GM21447 (cell line): ENCODE measurements around the gene DDX56.
"Not testable (repeated sequence)": the region's sequence is repeated elsewhere in the genome, so short reads cannot be mapped to it uniquely, and the experiment has no call there.

Source experiments
- ATAC-seq: cut with Tn5 transposase; IDR thresholded peaks from one replicate; pipeline ENCODE4 v1.9.1; 2021; ENCODE audit not compliant: unreplicated experiment

DDX56 gene

DNA sequence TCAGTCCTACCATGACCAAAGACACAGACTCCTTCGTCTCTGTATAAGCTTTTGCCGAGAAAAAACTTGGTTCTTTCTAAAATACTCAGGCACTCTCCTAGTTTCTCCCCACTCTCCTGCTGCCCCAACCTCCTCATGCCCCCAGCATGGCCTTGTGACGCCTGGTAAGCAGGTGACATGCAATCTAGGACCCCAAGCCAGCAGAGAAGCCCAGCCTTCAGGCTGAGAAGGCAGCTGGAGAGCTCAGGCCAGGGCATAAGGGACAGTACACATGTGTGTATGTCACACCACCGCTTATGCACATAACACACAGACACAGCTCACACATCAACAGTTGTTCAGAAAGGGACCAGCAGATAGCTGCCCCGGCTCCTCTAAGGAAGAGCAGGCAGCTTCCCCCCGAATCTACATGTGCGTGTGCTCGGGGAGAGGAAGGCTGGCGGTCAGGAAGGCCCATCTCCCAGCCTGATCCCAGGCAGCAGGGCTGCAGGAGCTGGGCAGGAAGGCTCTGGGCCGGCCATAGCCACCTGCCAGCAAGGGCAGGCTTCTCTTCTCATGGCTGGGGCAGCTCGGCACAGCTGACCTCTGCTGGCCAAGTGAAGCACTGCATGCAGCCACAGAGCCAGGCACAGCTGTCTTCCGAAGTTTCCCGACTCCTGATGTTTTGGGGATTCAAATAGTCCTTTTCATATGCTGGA lies 8.5 kb downstream of the DDX56 start:
- ATAC-seq, result peak; percentile 78

DNA sequence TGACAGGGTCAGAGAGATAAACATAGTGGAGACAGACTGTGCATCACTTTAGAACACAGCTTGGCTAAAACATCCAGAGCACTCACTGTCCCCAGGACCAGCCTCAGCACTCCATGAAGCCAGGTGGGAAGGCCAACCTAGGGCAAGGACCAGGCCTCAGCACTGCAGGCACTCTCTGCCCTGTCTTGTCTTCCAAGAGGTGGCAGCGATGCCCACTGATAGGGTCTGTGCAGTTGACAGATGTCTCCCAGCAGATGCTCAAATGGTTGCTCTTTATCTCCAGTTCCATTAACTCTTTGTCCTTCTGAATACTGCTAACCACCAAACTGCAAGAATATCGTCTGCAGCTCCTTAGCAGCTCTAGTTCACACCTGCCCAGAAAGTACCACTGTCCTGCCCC lies 9.1 kb downstream of the DDX56 start:
- no peak for ATAC-seq

DNA sequence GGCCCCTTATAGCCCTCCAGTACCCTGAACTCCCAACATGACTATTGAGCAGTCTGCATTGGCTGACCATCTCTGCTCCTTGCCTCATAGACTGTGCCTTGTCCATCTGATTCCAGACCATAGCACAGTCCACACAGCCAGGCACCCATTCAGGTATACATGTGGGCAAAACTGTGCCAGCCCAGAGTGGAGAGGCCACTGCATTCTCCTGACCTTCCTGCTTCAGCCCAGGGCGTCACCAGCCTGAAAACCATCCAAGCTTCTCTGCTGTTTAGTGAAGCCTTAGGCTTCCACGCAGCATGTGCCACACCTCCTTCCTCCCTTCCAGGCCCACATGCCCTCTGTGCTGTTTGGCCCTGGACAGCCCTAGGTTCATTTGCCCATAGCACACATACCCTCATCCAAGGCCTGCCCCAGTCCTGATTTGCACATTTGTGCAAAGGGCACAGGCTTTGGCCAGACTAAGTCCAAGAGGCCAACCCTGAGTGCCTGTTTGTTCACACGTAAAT lies 10.5 kb downstream of the DDX56 start:
- no peak for ATAC-seq

DNA sequence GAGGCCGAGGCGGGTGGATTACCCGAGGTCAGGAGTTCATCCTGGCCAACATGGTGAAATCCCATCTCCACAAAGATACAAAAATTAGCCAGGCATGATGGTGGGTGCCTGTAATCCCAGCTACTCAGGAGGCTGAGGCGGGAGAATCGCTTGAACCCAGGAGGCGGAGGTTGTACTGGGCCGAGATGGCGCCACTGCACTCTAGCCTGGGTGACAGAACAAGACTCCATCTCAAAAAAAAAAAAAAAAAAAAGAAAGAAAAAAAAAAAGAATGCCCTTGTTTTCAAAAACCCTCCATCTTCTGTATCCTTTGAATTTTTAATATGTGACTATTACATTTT lies 11.1 kb downstream of the DDX56 start:
- not testable (repeated sequence) for ATAC-seq

GRCh38 chr7:44561962-44562621 lies 11.6 kb downstream of the DDX56 start:
- ATAC-seq, result no peak

DNA sequence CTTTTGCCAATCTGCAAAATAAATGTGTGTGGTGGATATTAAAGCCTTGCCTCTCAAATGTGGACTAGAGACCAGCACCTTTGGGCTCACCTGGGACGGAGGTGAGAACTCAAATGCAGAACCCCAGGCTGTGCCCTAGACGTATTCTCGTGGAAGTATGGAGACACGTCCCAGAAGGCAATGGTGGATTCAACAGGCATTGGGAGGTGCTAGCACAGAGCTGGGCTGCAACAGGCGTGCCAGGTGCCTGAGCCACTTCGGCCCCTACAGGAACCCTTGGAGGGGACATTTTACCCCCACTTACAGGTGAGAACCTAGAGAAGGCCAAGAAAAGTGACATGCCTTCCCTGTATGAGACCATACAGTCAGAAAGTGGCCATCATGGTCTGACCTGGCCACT lies 12.2 kb downstream of the DDX56 start:
- no peak for ATAC-seq

DNA sequence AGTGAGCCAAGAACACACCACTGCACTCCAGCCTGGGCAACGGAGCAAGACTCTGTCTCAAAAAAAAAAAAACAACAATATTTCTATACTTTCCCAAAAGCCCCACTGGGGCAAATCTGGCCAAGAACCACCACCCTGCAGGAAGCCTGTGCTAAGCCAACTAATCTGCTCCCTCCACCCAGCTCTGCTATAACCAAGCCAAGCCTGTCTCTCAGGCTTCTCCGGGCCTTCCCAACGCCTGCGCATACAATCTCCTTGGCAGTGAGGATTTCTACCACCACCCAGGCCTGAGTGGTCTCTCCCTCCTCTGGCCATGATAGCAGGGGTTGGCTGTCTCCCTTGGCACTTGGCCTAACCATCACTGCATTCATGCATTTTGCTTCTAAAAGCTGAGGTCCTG lies 14.2 kb downstream of the DDX56 start:
- no peak for ATAC-seq

GRCh38 chr7:44557485-44557884 lies 16.2 kb downstream of the DDX56 start:
- ATAC-seq, result no peak

DNA sequence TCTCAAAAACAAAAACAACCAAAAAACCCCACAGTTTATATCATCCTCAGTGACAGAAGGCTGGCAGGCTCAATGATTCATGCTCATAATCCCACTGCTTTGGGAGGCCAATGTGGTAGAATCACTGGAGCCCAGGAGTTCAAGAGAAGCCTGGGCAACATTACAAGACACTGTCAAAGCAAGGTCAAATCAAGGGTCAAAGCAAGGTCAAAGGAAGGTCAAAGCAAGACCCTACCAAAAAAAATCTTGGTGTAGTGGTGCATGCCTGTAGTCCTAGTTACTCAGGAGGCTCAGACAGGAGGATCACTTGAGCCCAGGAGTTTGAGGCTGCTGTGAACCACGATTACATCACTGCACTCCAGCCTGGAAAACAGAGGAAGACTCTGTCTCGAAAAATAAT lies 18.4 kb downstream of the DDX56 start:
- no peak for ATAC-seq

- not testable (repeated sequence) for ATAC-seq
Measured at GRCh38 chr7:44552473-44553005, 21.2 kb downstream of the DDX56 start.

DNA sequence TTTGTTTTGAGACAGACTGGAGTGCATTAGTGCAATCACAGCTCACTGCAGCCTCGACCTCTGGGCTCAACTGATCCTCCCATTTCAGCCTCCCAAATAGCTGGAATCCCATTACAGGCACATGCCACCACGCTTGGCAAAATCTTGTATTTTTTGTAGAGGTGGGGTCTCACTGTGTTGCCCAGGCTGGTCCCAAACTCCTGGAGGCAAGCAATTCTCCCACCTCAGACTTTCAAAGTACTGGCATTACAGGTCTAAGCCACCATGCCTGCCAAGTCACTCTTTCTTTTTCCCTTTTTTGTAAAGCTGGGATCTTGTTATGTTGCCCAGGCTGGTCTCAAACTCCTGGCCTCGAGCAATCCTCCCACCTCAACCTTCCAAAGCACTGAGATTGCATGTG lies 24.3 kb downstream of the DDX56 start:
- ATAC-seq, result no peak

DNA sequence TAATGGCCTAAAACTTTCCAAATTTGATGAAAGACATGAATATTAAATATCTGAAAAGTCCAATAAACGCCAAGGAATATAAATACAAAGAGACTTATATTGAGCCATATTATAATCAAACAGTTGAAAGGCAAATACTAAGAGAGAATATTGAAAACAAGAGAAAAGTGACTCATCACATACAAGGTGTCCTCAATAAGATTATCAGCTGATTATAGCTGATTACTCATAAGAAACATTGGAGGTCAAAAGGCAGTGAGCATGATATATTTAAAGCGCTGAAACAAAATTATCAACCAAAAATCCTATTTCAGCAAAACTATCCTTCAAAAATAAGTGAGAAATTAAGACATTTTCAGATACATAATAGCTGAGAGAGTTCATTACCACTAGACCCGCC lies 24.8 kb downstream of the DDX56 start:
- ATAC-seq, result no peak

DNA sequence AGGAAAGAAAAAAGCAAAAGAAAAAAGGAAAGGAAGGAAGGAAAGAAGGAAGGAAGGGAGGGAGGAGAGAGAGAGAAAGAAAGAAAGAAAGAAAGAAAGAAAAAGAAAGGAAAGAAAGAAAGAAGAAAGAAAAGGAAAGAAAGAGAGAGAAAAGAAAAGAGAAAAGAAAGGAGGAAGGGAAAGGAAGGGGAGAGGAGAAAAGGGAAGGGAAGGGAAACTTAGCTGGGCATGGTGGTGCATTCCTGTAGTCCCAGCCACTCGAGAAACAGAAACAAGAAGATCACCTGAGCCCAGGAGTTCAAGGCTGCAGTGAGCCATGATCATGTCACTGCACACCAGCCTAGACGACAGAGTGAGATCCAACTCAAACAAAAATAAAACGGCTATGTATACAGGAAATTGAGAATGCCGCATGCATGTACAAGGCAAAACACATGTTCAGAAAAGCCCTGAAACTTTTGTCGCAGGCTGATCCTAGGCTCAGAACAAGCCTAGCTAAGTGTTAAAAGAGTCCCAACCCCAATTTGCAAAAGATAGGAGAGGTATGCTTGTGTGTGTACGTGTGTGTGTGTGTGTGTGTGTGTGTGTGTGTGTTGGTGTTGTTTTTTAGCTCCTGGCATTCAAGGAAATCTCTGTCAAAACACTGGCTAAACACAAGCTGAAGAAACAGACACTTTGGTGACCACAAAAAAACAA lies 26.0 kb downstream of the DDX56 start:
- no peak for ATAC-seq

- no peak for ATAC-seq
Measured at GRCh38 chr7:44541876-44542610, 31.7 kb downstream of the DDX56 start.

DNA sequence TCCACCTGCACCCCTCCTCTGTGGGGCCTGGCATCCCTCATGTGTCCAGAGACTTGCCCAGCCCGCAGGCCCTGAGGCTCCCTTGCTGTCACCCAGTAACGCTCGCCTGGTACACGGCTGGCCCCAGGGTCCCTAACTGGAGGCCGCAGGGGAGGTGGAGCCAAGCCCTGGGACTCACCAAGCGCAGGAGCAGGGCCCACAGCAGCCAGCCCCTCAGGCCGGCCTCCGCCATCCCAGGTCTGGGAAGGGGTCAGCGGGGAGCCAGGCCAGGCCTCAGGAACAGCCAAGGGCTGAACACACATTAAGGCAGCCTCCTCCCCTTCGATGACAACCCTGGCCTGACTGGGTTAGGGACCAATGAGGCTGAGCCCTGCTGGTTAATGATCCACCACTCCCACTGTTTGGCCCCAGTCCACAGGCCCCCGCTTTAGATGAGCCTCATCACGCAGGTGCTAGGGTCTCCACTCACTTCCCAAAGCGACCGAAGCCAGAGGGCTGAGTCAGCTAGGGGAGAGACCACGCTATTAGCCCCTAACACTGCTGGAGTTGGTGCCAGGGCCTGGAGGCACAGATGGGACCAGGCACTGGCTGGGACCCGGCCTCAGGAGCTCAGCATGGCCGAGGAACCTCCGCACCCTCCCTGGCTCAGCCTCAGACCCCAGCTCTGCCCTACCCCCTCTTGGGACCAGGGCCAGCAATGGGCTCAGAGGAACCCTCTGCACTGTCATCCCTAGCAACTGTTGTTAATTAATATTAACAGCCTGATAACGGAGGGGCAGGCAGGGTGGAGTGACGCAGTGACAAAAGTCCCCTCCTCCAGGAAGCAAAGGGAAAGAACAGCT lies 32.5 kb downstream of the DDX56 start, which contains the start of gene NPC1L1:
Gene NPC1L1, minus strand, starts transcription at position 303 of the 842 bp plus-strand sequence. Its CDS starts 71 bp downstream, at position 232.
- ATAC-seq, result no peak

DNA sequence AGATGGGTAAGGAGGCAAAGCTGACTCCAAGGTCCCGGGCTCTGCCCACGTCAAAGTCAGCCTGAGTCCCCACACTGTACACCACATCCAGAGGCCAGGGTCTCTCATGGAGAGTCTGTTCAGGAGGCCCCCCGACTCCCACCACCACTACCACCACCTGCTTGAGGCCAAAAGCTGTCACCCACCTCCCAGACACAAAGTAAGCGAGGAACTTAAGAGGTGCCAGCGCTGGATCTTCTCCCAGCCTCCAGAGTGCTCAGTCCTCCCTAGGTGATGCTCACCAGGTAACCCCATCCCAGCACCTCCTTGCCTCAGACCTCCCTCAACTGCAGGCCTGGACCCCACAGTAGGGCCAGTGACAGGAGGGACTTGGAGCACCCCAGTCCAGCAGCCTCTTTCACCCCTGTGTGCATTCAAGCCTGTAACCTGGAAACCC lies 33.1 kb downstream of the DDX56 start:
- ATAC-seq, result no peak

DNA sequence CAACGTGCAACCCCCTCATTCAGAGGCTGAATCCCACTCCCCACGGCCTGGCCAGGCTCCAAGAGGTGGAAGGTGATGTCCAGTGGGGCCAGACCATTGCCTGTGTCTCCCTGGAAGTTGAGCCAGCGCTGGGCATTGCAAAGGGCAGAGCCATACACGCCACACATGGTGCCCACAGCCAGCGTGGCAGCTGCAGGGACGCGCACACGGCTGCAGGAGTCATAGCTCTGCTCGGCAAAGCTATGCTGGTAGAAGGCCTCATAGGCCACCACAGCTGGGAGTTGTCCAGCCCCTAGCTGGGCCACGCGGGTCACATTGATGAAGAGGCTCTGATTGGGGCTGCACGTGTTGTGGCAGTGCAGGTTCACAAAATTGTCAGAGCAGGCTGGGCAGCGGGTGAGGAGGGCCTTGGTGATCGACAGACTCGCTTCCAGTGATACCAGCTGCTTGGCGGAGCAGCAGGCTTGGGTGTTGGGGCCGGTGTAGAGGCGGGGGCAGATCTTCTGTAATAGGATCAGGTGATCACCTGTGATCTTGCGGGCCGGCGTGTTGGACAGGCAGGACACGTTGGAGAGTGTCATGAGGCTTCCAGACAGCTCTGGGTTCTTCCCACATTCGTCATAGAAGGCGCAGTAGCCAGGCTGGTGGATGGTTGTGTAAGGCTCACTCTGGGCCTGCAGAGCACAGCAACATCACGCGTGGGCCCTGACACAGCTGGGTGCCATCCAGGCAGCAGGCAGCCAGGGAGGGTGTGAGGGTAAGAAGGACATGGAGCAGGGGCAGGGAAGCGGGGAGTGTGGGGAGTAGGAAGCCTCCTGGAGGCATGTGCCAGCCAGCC lies 33.8 kb downstream of the DDX56 start:
- ATAC-seq, result no peak

DNA sequence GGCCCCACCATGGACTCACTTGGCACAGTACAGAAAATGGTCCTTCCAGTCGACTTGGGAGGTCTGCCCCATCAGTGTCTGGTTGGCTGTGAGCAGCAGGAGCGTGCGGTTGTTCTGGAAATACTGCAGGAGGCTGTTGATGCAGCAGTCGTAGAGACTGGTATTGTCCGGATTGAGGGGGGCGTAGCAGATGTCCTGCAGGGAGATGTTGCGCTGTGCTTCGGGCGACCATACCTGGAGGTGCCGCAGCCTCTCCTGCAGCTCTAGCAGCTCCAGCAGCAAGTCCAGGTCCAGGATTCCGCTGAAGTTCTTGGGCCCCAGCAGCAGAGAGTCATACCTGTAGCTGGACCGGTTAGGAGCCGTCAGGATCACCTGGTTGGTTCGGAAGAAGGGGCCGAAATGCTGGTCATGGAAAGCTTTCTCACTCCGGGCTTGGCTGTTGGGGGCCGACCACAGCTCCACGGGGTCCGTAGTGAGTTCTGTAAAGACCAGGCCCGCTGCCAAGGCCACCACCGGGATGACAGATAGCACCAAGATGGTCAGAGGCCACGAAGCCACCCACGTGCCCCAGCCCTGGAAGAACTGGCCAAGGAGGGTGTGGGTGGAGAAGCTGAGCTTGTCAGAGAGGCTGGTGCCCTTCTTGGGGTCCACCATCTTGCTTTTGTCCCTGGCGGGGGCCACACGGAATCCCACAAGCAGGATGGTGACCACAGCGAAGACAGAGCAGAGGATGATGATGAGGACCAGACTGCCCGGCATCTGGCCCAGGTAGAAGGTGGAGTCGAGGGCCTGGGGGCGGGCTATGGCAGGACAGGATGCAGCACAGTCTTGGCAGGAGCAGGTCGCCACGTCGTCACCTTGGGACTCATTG lies 34.7 kb downstream of the DDX56 start:
- no peak for ATAC-seq
